ENCODE data around the gene RUNX2.
"Not testable (repeated sequence)": the region's sequence is repeated elsewhere in the genome, so short reads cannot be mapped to it uniquely, and the experiment has no call there.

Gene RUNX2

GRCh38 chr6:45457141-45457540 is 129.0 kb downstream of the RUNX2 start:
- no peak for DNase-seq (ENCODE audit: low read depth)

GRCh38 chr6:45458672-45459071 is 130.5 kb downstream of the RUNX2 start:
- no peak for DNase-seq (ENCODE audit: low read depth)

GRCh38 chr6:45460166-45460565 is 132.0 kb downstream of the RUNX2 start:
- DNase-seq (ENCODE audit: low read depth) = no peak

GRCh38 chr6:45461486-45461885 is 133.4 kb downstream of the RUNX2 start:
- no peak for DNase-seq (ENCODE audit: low read depth)

- DNase-seq (ENCODE audit: low read depth) = no peak
Measured at GRCh38 chr6:45462190-45463134, 134.3 kb downstream of the RUNX2 start.

GRCh38 chr6:45464685-45465084 is 136.6 kb downstream of the RUNX2 start:
- no peak for DNase-seq (ENCODE audit: low read depth)

- no peak for DNase-seq (ENCODE audit: low read depth)
Measured at GRCh38 chr6:45466686-45467085, 138.6 kb downstream of the RUNX2 start.

- not testable (repeated sequence) for DNase-seq (ENCODE audit: low read depth)
Measured at GRCh38 chr6:45467417-45467816, 139.3 kb downstream of the RUNX2 start.

- DNase-seq (ENCODE audit: low read depth) = no peak
Measured at GRCh38 chr6:45467853-45468252, 139.7 kb downstream of the RUNX2 start.

GRCh38 chr6:45469663-45470062 is 141.5 kb downstream of the RUNX2 start:
- DNase-seq (ENCODE audit: low read depth) = no peak

- no peak for DNase-seq (ENCODE audit: low read depth)
Measured at GRCh38 chr6:45470131-45470738, 142.1 kb downstream of the RUNX2 start.

GRCh38 chr6:45472382-45472781 is 144.3 kb downstream of the RUNX2 start:
- no peak for DNase-seq (ENCODE audit: low read depth)

- no peak for DNase-seq (ENCODE audit: low read depth)
Measured at GRCh38 chr6:45473121-45473993, 145.2 kb downstream of the RUNX2 start.

GRCh38 chr6:45474376-45474775 is 146.2 kb downstream of the RUNX2 start:
- DNase-seq (ENCODE audit: low read depth) = no peak

GRCh38 chr6:45476341-45476740 is 148.2 kb downstream of the RUNX2 start:
- DNase-seq (ENCODE audit: low read depth) = no peak

GRCh38 chr6:45477278-45477677 is 149.1 kb downstream of the RUNX2 start:
- no peak for DNase-seq (ENCODE audit: low read depth)

- no peak for DNase-seq (ENCODE audit: low read depth)
Measured at GRCh38 chr6:45477790-45478189, 149.7 kb downstream of the RUNX2 start.

GRCh38 chr6:45478240-45478639 is 150.1 kb downstream of the RUNX2 start:
- DNase-seq (ENCODE audit: low read depth) = no peak

- DNase-seq (ENCODE audit: low read depth) = no peak
Measured at GRCh38 chr6:45479834-45480751, 152.0 kb downstream of the RUNX2 start.

- DNase-seq (ENCODE audit: low read depth) = no peak
Measured at GRCh38 chr6:45480752-45481415, 152.8 kb downstream of the RUNX2 start.

- no peak for DNase-seq (ENCODE audit: low read depth)
Measured at GRCh38 chr6:45483021-45483420, 154.9 kb downstream of the RUNX2 start.

All from stimulated activated CD8-positive, alpha-beta memory T cell treated with anti-CD3 and anti-CD28 coated beads, Interleukin-12 subunit alpha, Interleukin-12 subunit beta, amount 100 ng/mL, for 4 hours (primary cell).